ENCODE results near the gene UBE2O.

- TF ChIP-seq CTCF (conservative IDR thresholded peaks at IDR 0.05; ENCODE audit: low read depth in 2 of 2): no peak
- no peak for TF ChIP-seq EZH2 (IDR thresholded peaks at IDR 0.05; ENCODE audit: low read depth, unreplicated experiment)
- TF ChIP-seq EZH2phosphoT487 (IDR thresholded peaks at IDR 0.05; ENCODE audit: unreplicated experiment): no peak
- no peak for TF ChIP-seq ZNF114 (CRISPR knock-in tag; IDR thresholded peaks at IDR 0.05)
- no peak for TF ChIP-seq POLR2AphosphoS5 (IDR thresholded peaks at IDR 0.05; ENCODE audit: low read depth)
- no peak for TF ChIP-seq REST (IDR thresholded peaks at IDR 0.05; ENCODE audit: unreplicated experiment)
- no peak for TF ChIP-seq ZNF331 (CRISPR knock-in tag; IDR thresholded peaks at IDR 0.05; ENCODE audit: low read depth)
- TF ChIP-seq CREB1 (CRISPR knock-in tag; IDR thresholded peaks at IDR 0.05; ENCODE audit: low read depth): no peak
Measured at GRCh38 chr17:76353004-76353598, 99.9 kb downstream of the UBE2O start.

Measured in GM23338 (cell line).